Gastroesophageal sphincter (tissue), 4 donors: ENCODE results near the gene A2M. TPM values are rescaled to one million over a fixed set of nuclear protein-coding genes. Genes with fewer than 3 reads are reported as not detected.

Source experiments
- ATAC-seq: fragments of 150-250 bp; one replicate; pipeline ENCODE4 v1.9.1; 2016; ENCODE audit warnings: mild to moderate bottlenecking, moderate library complexity
- H3K27ac ChIP-seq, 4 donors: fragments of 200-600 bp; sonication (generic) in 3 of 4; 1 replicate in 3 of 4; 2 replicates in 1 of 4; pipeline ENCODE4 v1.5.1; 2016 to 2019
- H3K27me3 ChIP-seq: fragments of 200-600 bp; sonication (generic); one replicate; pipeline ENCODE4 v1.5.1; 2019
- H3K36me3 ChIP-seq, 2 donors: fragments of 200-600 bp; sonication (generic); one replicate each; pipeline ENCODE4 v1.5.1; 2019; ENCODE audit warnings: control low read depth in 1 of 2
- H3K4me1 ChIP-seq, 3 donors: fragments of 200-600 bp; sonication (generic); 1 replicate in 2 of 3; 2 replicates in 1 of 3; pipeline ENCODE4 v1.5.1; 2016 to 2019; ENCODE audit warnings: control low read depth in 2 of 3
- H3K4me3 ChIP-seq, 2 donors: fragments of 200-600 bp; sonication (generic); one replicate each; pipeline ENCODE4 v1.5.1; 2019; ENCODE audit warnings: mild to moderate bottlenecking in 1 of 2, moderate library complexity in 1 of 2
- H3K9me3 ChIP-seq, 3 donors: fragments of 200-600 bp; sonication (generic); one replicate each; pipeline ENCODE4 v1.5.1; 2017 to 2019; ENCODE audit warnings: control low read depth in 2 of 3
- EP300 ChIP-seq: sonication (generic); formaldehyde crosslinking; IDR thresholded peaks from one replicate; pipeline ENCODE4 v1.6.1; 2017; ENCODE audit warnings: antibody characterized with exemption, mild to moderate bottlenecking
- POLR2A ChIP-seq, 2 donors: fragments of 450-650 bp; IDR thresholded peaks; one replicate each; pipeline ENCODE4 v1.6.1; 2017; ENCODE audit warnings: antibody characterized with exemption in 2 of 2, mild to moderate bottlenecking in 2 of 2, moderate library complexity in 1 of 2
- POLR2AphosphoS5 ChIP-seq: sonication (generic); formaldehyde crosslinking; IDR thresholded peaks from one replicate; pipeline ENCODE4 v1.6.1; 2017; ENCODE audit warnings: antibody characterized with exemption
- WGBS, 2 donors: methylation state at CpG; one replicate each; pipeline ENCODE4 v1.1.5; 2018; ENCODE audit warnings: low coverage in 1 of 2; 5-methylcytosine and 5-hydroxymethylcytosine counted together
- total RNA-seq, 4 donors: library from RNA; depleted of rRNA; stranded (reverse); fragments of >200 nt; gene quantifications; one replicate each; pipeline ENCODE4 v1.1.0, GENCODE V29; 2016
- TF ChIP-seq, protein P1 (sequence below), 4 experiments: fragments of 200-600 bp in 2 of 4; fragments of 450-650 bp in 2 of 4; sonication (generic) in 1 of 4; IDR thresholded peaks; one replicate each; pipeline ENCODE4 v1.5.1; 2017 to 2019; ENCODE audit warnings: antibody characterized with exemption in 4 of 4, mild to moderate bottlenecking in 2 of 4, moderate library complexity in 2 of 4

A2M gene
- total RNA-seq, 4 donors from 2014 or later: 268 to 632 (median 588) TPM

DNA sequence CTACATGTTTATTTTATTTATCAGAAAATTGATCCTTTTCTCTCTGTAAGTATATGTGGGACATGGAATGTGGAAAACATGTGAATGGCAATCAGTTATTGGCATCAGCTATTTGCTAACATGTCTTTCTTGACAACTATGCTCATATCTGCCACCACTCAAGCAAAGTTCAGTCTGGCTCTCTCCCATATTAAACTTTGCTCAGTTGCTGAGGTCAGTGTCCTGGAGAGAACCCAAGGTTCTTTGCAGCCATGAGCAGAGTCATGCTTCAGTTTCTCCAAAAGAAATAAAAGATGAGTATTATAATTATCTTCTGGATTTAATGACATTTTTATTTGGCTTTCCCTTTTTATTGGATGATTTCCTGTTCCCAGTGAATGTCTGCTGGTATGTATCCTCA is 42.6 kb downstream of the A2M start:
- Histone ChIP-seq H3K4me1 (no peaks in the 10 kb centered on the region), H3K27ac (no peak overlapping the region)
- no peak for ATAC-seq

DNA sequence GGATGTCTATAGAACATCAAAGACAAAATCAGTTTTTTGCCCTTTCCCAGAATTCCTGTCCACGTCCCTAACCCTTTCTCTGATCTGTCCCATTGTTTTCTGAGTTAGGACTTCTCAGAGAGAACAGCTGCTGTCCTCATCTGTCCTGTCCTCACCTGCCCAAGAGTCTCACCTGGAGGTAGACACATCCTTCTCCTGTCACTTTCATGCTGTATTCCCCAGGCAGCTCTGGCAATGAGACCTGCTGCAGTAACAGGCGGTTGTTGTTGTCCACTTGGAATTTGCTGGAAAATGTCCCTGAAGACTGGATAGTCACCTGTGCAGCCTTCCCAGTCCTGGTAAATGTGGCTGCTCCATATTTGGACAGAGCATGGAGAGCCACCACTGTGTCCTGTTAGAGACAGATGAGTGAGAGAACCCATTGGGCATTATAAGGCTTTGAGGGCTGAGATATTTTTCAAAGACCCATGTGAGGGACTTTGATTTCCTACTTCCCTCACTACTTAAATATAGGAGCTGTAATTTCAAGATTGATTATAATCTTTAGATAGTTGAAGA is 43.2 kb downstream of the A2M start:
- H3K9me3 ChIP-seq: no peaks in the 10 kb centered on the region
- no peaks in the 10 kb centered on the region for H3K4me1 ChIP-seq
- WGBS, 2 donors: 92 to 100% methylated on average over 1 to 2 of the region's 2 CpGs
- H3K27me3 ChIP-seq: no peaks in the 10 kb centered on the region
- ATAC-seq: no peak
- H3K27ac ChIP-seq: peak overlapping the region in 1 of 4 donors; percentile 12
- H3K4me3 ChIP-seq: no peak overlapping the region
- no peak for TF ChIP-seq EP300
- no peak for TF ChIP-seq POLR2AphosphoS5
- TF ChIP-seq, protein P1, sequence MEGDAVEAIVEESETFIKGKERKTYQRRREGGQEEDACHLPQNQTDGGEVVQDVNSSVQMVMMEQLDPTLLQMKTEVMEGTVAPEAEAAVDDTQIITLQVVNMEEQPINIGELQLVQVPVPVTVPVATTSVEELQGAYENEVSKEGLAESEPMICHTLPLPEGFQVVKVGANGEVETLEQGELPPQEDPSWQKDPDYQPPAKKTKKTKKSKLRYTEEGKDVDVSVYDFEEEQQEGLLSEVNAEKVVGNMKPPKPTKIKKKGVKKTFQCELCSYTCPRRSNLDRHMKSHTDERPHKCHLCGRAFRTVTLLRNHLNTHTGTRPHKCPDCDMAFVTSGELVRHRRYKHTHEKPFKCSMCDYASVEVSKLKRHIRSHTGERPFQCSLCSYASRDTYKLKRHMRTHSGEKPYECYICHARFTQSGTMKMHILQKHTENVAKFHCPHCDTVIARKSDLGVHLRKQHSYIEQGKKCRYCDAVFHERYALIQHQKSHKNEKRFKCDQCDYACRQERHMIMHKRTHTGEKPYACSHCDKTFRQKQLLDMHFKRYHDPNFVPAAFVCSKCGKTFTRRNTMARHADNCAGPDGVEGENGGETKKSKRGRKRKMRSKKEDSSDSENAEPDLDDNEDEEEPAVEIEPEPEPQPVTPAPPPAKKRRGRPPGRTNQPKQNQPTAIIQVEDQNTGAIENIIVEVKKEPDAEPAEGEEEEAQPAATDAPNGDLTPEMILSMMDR (IDR thresholded peaks at IDR 0.05): no peak
- no peak for TF ChIP-seq POLR2A (IDR thresholded peaks at IDR 0.05)
- H3K36me3 ChIP-seq: peaks cover 9 to 100% of the 10 kb centered on the region in 2 donors

More for the DNA sequence above, 42.6 kb downstream of the A2M start:
- TF ChIP-seq, protein P1 (IDR thresholded peaks at IDR 0.05): no peak
- TF ChIP-seq POLR2AphosphoS5 (peak; percentile 13), POLR2A (IDR thresholded peaks at IDR 0.05) (no peak), EP300 (no peak)
- no peaks in the 10 kb centered on the region for H3K9me3 ChIP-seq
- no peak overlapping the region for H3K4me3 ChIP-seq
- no peaks in the 10 kb centered on the region for H3K27me3 ChIP-seq
- peaks cover 10 to 100% of the 10 kb centered on the region in 2 donors for H3K36me3 ChIP-seq

DNA sequence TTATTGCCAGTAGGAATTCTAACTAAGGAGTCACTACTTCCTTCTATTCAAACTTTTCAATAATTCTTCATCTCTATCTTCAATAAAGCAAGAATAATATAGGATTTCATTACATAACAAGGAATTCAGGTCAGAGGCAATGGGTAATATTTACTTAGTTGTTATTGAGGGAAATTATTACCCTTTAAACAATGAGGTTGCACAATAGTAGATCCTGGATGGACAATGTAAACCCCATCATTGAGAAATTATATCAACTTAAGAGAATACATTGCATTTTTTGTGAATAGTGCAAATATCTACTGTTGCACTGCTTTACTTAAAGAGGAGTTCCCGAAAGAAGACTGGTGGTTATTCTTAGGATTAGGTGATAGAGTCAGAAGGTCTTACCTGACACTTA is 43.8 kb downstream of the A2M start:
- 79 to 100% methylated on average over 1 of the region's 1 CpG for WGBS, 2 donors
- Histone ChIP-seq H3K9me3 (no peaks in the 10 kb centered on the region), H3K27ac (peak overlapping the region in 1 of 4 donors; percentile 12), H3K27me3 (no peaks in the 10 kb centered on the region), H3K4me1 (no peaks in the 10 kb centered on the region), H3K4me3 (no peak overlapping the region), H3K36me3 (peaks cover 4 to 100% of the 10 kb centered on the region in 2 donors)
- ATAC-seq: no peak
- TF ChIP-seq POLR2AphosphoS5: no peak
- TF ChIP-seq, protein P1 (IDR thresholded peaks at IDR 0.05): no peak
- TF ChIP-seq POLR2A (IDR thresholded peaks at IDR 0.05): no peak
- TF ChIP-seq EP300: no peak

DNA sequence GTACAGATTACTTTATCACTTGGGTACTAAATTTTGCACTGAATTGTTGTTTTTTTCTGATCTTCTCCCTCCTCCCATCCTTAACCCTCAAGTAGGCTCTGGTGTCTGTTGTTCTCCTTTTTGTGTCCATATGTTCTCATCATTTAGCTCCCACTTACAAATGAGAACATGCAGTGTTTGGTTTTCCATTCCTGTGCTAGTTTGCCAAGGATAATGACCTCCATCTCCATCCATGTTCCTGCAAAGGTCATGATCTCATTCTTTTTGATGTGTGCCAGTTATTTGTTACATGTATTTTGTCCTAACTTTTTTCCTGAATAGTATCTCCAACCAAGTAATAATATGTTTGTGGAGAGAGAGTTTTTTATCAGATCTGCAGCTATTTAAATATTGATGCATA is 44.2 kb downstream of the A2M start:
- no peak overlapping the region for H3K4me3 ChIP-seq
- peaks cover 0 to under 1% (median 0%) of the 10 kb centered on the region in 3 donors for H3K4me1 ChIP-seq
- peaks cover under 1 to 96% of the 10 kb centered on the region in 2 donors for H3K36me3 ChIP-seq
- no peaks in the 10 kb centered on the region for H3K27me3 ChIP-seq
- H3K9me3 ChIP-seq: no peaks in the 10 kb centered on the region
- H3K27ac ChIP-seq: peak overlapping the region in 1 of 4 donors; percentile 12
- TF ChIP-seq POLR2A (IDR thresholded peaks at IDR 0.05) (no peak), POLR2AphosphoS5 (no peak), EP300 (no peak)
- TF ChIP-seq, protein P1 (IDR thresholded peaks at IDR 0.05): no peak
- no peak for ATAC-seq

DNA sequence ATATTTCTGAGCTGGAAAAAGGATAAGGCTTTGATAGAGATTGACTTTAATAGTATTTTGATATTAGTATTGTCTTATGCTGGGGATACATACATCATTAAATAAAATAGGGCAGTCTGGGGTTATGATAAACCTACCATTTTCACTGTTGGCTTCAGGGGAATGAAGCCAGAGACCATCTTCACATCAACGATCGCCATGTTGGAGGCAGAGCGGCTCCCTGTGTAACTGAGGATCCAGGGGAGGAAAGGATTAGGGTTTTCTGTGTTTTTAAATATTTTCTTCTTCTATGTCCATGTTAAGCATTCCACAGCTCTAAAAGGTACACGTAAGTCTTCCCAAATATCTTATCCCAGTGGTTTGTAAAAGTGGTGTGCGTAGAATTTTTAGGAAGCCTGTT is 45.4 kb downstream of the A2M start:
- no peak for TF ChIP-seq POLR2A (IDR thresholded peaks at IDR 0.05)
- TF ChIP-seq EP300: no peak
- TF ChIP-seq POLR2AphosphoS5: no peak
- TF ChIP-seq, protein P1 (IDR thresholded peaks at IDR 0.05): no peak
- Histone ChIP-seq H3K27ac (no peak overlapping the region), H3K4me3 (no peak overlapping the region), H3K36me3 (peaks cover 0 to 90% of the 10 kb centered on the region in 2 donors), H3K9me3 (no peaks in the 10 kb centered on the region), H3K4me1 (peaks cover 0 to 12% (median 3%) of the 10 kb centered on the region in 3 donors), H3K27me3 (no peaks in the 10 kb centered on the region)
- ATAC-seq: no peak
- WGBS, 2 donors: 89 to 98% methylated on average over 5 of the region's 5 CpGs
